ENCODE results near the gene KLHL40. TPM values are rescaled to one million over a fixed set of nuclear protein-coding genes. Genes with fewer than 3 reads are reported as not detected.

KLHL40 gene
- total and polyA plus RNA-seq, 10 of the 15 experiments (the other 5 are each of a cell fraction or from before 2014, with no cell fraction given) = not detected

GRCh38 chr3:42690191-42690590 lies 4.9 kb downstream of the KLHL40 start:
- BruUV-seq (replicated peaks) = no TSS peak
- POLR2A ChIA-PET = no interaction called here

More at GRCh38 chr3:42690191-42690590, 4.9 kb downstream of the KLHL40 start:
- Histone ChIP-seq H3K4me2 (ENCODE audit: control insufficient read depth, insufficient read depth) (no peak overlapping the region), H2AFZ (ENCODE audit: control insufficient read depth, low read depth, low read length) (no peak overlapping the region), H3K9me3 (replicated peaks; ENCODE audit: control insufficient read depth, insufficient read depth, low read length) (no peaks in the 10 kb centered on the region), H4K20me1 (ENCODE audit: control insufficient read depth, insufficient read depth) (no peaks in the 10 kb centered on the region), H3K4me1 (ENCODE audit: control insufficient read depth, insufficient read depth, low read length) (no peaks in the 10 kb centered on the region), H3K4me3 (no peak overlapping the region), H3K79me2 (ENCODE audit: control insufficient read depth, insufficient read depth, low read length) (no peaks in the 10 kb centered on the region), H3K9ac (ENCODE audit: control insufficient read depth, insufficient read depth, low read length) (no peak overlapping the region), H3K27ac (ENCODE audit: control insufficient read depth, insufficient read depth) (no peak overlapping the region), H3K27me3 (replicated peaks in 1 of 2; ENCODE audit: control insufficient read depth in 2 of 2, insufficient read depth in 2 of 2, low read length in 1 of 2) (no peaks in the 10 kb centered on the region), H3K36me3 (ENCODE audit: control insufficient read depth in 2 of 2, insufficient read depth in 2 of 2, low read length in 1 of 2) (no peaks in the 10 kb centered on the region)
- ChIA-PET SMC1A (ENCODE audit: uncharacterized antibody, unreplicated experiment) (no interaction called here), RAD21 (ENCODE audit: unreplicated experiment) (no interaction called here), CTCF (no interaction called here)
- whole genome bisulfite sequencing (ENCODE audit: insufficient coverage, insufficient replicate concordance, low lambda C conversion rate, missing lambda C conversion rate) = 9% methylated on average over 7 of the region's 7 CpGs
- no peak for TF ChIP-seq SMAD1 (IDR thresholded peaks at IDR 0.05; ENCODE audit: low read depth, partially characterized antibody)
- TF ChIP-seq BHLHE40 (IDR thresholded peaks at IDR 0.05; ENCODE audit: borderline replicate concordance in 1 of 2, low read depth in 2 of 2, low read length in 1 of 2) = no peak
- TF ChIP-seq ZNF207 (IDR thresholded peaks at IDR 0.05; ENCODE audit: borderline replicate concordance) = no peak
- TF ChIP-seq ZZZ3 (IDR thresholded peaks at IDR 0.05; ENCODE audit: control insufficient read depth, insufficient read length, low read depth) = no peak
- TF ChIP-seq RB1 (IDR thresholded peaks at IDR 0.05; ENCODE audit: borderline replicate concordance) = no peak
- no peak for TF ChIP-seq ETV6 (conservative IDR thresholded peaks at IDR 0.05 in 1 of 2, IDR thresholded peaks at IDR 0.05 in 1 of 2; ENCODE audit: borderline replicate concordance in 1 of 2, low read depth in 1 of 2)
- TF ChIP-seq RELB (IDR thresholded peaks at IDR 0.05; ENCODE audit: low read depth) = no peak
- TF ChIP-seq ZBTB4 (CRISPR knock-in tag; IDR thresholded peaks at IDR 0.05) = no peak
- TF ChIP-seq TARDBP (IDR thresholded peaks at IDR 0.05; ENCODE audit: borderline replicate concordance) = no peak
- no peak for TF ChIP-seq NFYA (IDR thresholded peaks at IDR 0.05; ENCODE audit: borderline replicate concordance, low read depth, low read length)
- TF ChIP-seq MYB (IDR thresholded peaks at IDR 0.05; ENCODE audit: borderline replicate concordance, low read depth, low read length) = no peak
- intact Hi-C loops (cut with micrococcal nuclease; ENCODE audit: unreplicated experiment) = no loop called here
- no peak for FAIRE-seq
- ATAC-seq = no peak
- in situ Hi-C loops (cut with MboI) = no loop called here
- DNase-seq (ENCODE audit: low read depth, low spot score) = no peak
